HCT116 (cell line): Measurements from ENCODE around the gene ZNF605. TPM values are rescaled to one million over a fixed set of nuclear protein-coding genes. Genes with fewer than 3 reads are reported as not detected.

Experiments
- ATAC-seq: fragments of 200-7000 bp; cut with Tn5 transposase; 2 replicates; pipeline ENCODE4 v1.9.1; 2020; ENCODE audit warnings: mild to moderate bottlenecking, moderate library complexity
- BruUV-seq: library from RNA; stranded (reverse); fragments of 400-500 nt; replicated peaks from 2 replicates; lab custom pipeline; 2021; lab: Mats Ljungman, UMichigan
- CTCF ChIA-PET: fragments of 300-600 bp; sonication (Branson Sonifier 250); formaldehyde crosslinking; loops from one replicate; lab custom pipeline; 2021; ENCODE audit warnings: antibody characterized with exemption; lab: Charles Lee
- POLR2A ChIA-PET: fragments of 300-600, 350-600 bp; sonication (Branson Sonifier 250); formaldehyde crosslinking; loops from one replicate; lab custom pipeline; 2021; ENCODE audit warnings: antibody characterized with exemption; lab: Charles Lee
- RAD21 ChIA-PET, 2 experiments: fragments of 300-600 bp; sonication (Branson Sonifier 250); formaldehyde crosslinking; loops; one replicate each; lab custom pipeline; 2023; ENCODE audit warnings: low total read pairs in 2 of 2; ENCODE audit not compliant: uncharacterized antibody in 2 of 2, unreplicated experiment in 2 of 2, low non-redundant PET in 1 of 2; lab: Charles Lee
- DNase-seq: peaks from one replicate; pipeline ENCODE4 v3.0.0-alpha.2; 2010; ENCODE audit warnings: low read depth, low spot score
- H2AFZ ChIP-seq: fragments of 200-600 bp; shearing (Covaris generic), sonication (generic); 2 replicates; pipeline ENCODE4 v1.6.1; 2017; ENCODE audit warnings: low read depth, mixed run types, mixed read lengths, antibody characterized with exemption, low read length; ENCODE audit not compliant: poor library complexity, severe bottlenecking
- H3K27ac ChIP-seq: 2 replicates; pipeline ENCODE4 v1.5.1; 2012; ENCODE audit warnings: low read depth, low read length
- H3K27me3 ChIP-seq: fragments of 200-600 bp; sonication (generic); 2 replicates; pipeline ENCODE4 v1.6.1; 2016; ENCODE audit warnings: mixed run types, low read length, mixed read lengths; ENCODE audit not compliant: insufficient read depth
- H3K36me3 ChIP-seq, 2 experiments: fragments of 200-500 bp in 1 of 2; fragments of 200-600 bp in 1 of 2; sonication (Bioruptor generic) in 1 of 2; sonication (generic) in 1 of 2; 2 replicates each; pipeline versions ENCODE4 v1.5.1 to v1.6.1; 2014 to 2016; ENCODE audit warnings: low read length in 2 of 2, inconsistent platforms in 1 of 2, mixed read lengths in 1 of 2, mixed run types in 1 of 2; ENCODE audit not compliant: insufficient read depth in 2 of 2, control insufficient read depth in 1 of 2
- H3K4me1 ChIP-seq, 2 experiments: fragments of 200-600 bp in 1 of 2; sonication (generic) in 1 of 2; 2 replicates each; pipeline versions ENCODE4 v1.5.1 to v1.6.1; 2012 to 2017; ENCODE audit warnings: low read length in 2 of 2, inconsistent platforms in 1 of 2, mild to moderate bottlenecking in 1 of 2, mixed read lengths in 1 of 2, mixed run types in 1 of 2, moderate library complexity in 1 of 2; ENCODE audit not compliant: insufficient read depth in 2 of 2, control insufficient read depth in 1 of 2
- H3K4me2 ChIP-seq: fragments of 200-600 bp; sonication (generic); 2 replicates; pipeline ENCODE4 v1.6.1; 2017; ENCODE audit warnings: mixed run types, low read length, mixed read lengths
- H3K4me3 ChIP-seq, 2 experiments: fragments of 200-600 bp in 1 of 2; sonication (generic) in 1 of 2; replicated peaks in 1 of 2; 2 replicates each; pipeline ENCODE4 v1.5.1; 2011 to 2016; ENCODE audit warnings: low read length in 2 of 2, control low read depth in 1 of 2, low read depth in 1 of 2, mild to moderate bottlenecking in 1 of 2, mixed read lengths in 1 of 2, mixed run types in 1 of 2
- H3K79me2 ChIP-seq: fragments of 200-600 bp; sonication (generic); 2 replicates; pipeline ENCODE4 v1.6.1; 2017; ENCODE audit warnings: mild to moderate bottlenecking, mixed run types, low read length, moderate library complexity, mixed read lengths; ENCODE audit not compliant: insufficient read depth
- H3K9ac ChIP-seq: fragments of 200-600 bp; sonication (generic); 2 replicates; pipeline ENCODE4 v1.6.1; 2016; ENCODE audit warnings: low read length, mixed read lengths
- H3K9me2 ChIP-seq: fragments of 200-600 bp; sonication (generic), shearing (Covaris generic); 2 replicates; pipeline ENCODE4 v1.6.1; 2017; ENCODE audit warnings: mixed run types, mild to moderate bottlenecking, moderate library complexity; ENCODE audit not compliant: insufficient read depth
- H3K9me3 ChIP-seq, 2 experiments: fragments of 200-500 bp in 1 of 2; fragments of 200-600 bp in 1 of 2; sonication (Bioruptor generic) in 1 of 2; sonication (generic) in 1 of 2; 2 replicates each; pipeline ENCODE4 v1.6.1; 2014 to 2017; ENCODE audit warnings: low read length in 2 of 2, mixed read lengths in 2 of 2, inconsistent platforms in 1 of 2, low read depth in 1 of 2, mild to moderate bottlenecking in 1 of 2, mixed run types in 1 of 2, moderate library complexity in 1 of 2; ENCODE audit not compliant: control insufficient read depth in 1 of 2, insufficient read depth in 1 of 2
- H4K20me1 ChIP-seq: fragments of 200-600 bp; sonication (generic), shearing (Covaris generic); 2 replicates; pipeline ENCODE4 v1.6.1; 2017; ENCODE audit warnings: mixed run types, mild to moderate bottlenecking, moderate library complexity; ENCODE audit not compliant: insufficient read depth
- CBX3 ChIP-seq: IDR thresholded peaks from 2 replicates; pipeline ENCODE4 v1.6.1; 2012; ENCODE audit warnings: low read depth
- CEBPB ChIP-seq: IDR thresholded peaks from 2 replicates; pipeline ENCODE4 v1.6.1; 2012; ENCODE audit warnings: low read depth
- CTCF ChIP-seq, 3 experiments: fragments of 200-600 bp in 1 of 3; sonication (generic) in 1 of 3; IDR thresholded peaks in 2 of 3; conservative IDR thresholded peaks in 1 of 3; 2 replicates each; pipeline ENCODE4 v1.5.1; 2012 to 2017; ENCODE audit warnings: low read depth in 2 of 3, low read length in 2 of 3, antibody characterized with exemption in 1 of 3, borderline replicate concordance in 1 of 3, control low read depth in 1 of 3, mild to moderate bottlenecking in 1 of 3, mixed read lengths in 1 of 3, mixed run types in 1 of 3, moderate library complexity in 1 of 3; ENCODE audit not compliant: insufficient read depth in 1 of 3
- ELF1 ChIP-seq: IDR thresholded peaks from 2 replicates; pipeline ENCODE4 v1.6.1; 2012; ENCODE audit warnings: low read depth, borderline replicate concordance
- EZH2phosphoT487 ChIP-seq: fragments of 200-600 bp; IDR thresholded peaks from 2 replicates; pipeline ENCODE4 v1.6.1; 2018; ENCODE audit warnings: antibody characterized with exemption, borderline replicate concordance
- MAX ChIP-seq: IDR thresholded peaks from 2 replicates; pipeline ENCODE4 v1.6.1; 2012
- POLR2AphosphoS5 ChIP-seq: IDR thresholded peaks from 2 replicates; pipeline ENCODE4 v1.6.1; 2011; ENCODE audit warnings: mild to moderate bottlenecking, low read depth, low read length, moderate library complexity
- RAD21 ChIP-seq: IDR thresholded peaks from 2 replicates; pipeline ENCODE4 v1.6.1; 2012; ENCODE audit warnings: low read depth, mild to moderate bottlenecking
- SIN3A ChIP-seq: IDR thresholded peaks from 2 replicates; pipeline ENCODE4 v1.6.1; 2012; ENCODE audit warnings: low read depth
- SP1 ChIP-seq: IDR thresholded peaks from 2 replicates; pipeline ENCODE4 v1.6.1; 2012; ENCODE audit warnings: low read depth
- SRF ChIP-seq: IDR thresholded peaks from 2 replicates; pipeline ENCODE4 v1.6.1; 2012; ENCODE audit warnings: low read depth
- YY1 ChIP-seq: IDR thresholded peaks from 2 replicates; pipeline ENCODE4 v1.6.1; 2011; ENCODE audit warnings: low read length, low read depth, moderate library complexity, mild to moderate bottlenecking; ENCODE audit not compliant: insufficient replicate concordance; ENCODE audit errors: extremely low read depth
- ZBTB33 ChIP-seq: IDR thresholded peaks from 2 replicates; pipeline ENCODE4 v1.6.1; 2011; ENCODE audit warnings: mild to moderate bottlenecking, low read length, moderate library complexity; ENCODE audit not compliant: insufficient replicate concordance; ENCODE audit errors: extremely low read depth
- ZNF274 ChIP-seq: fragments of 200-500 bp; sonication (Bioruptor generic); IDR thresholded peaks from 2 replicates; pipeline ENCODE4 v1.6.1; 2014; ENCODE audit warnings: mild to moderate bottlenecking, low read depth, low read length, inconsistent platforms
- intact Hi-C: fragments of 100-400 bp; cut with micrococcal nuclease; formaldehyde crosslinking; loops from 2 replicates; pipeline ENCODE4 v1.10.0; 2022
- total RNA-seq: library from RNA; stranded (reverse); gene quantifications from one replicate; pipeline ENCODE4 v1.2.1, GENCODE V29; 2021; ENCODE audit not compliant: unreplicated experiment
- TF ChIP-seq, protein P1 (sequence below): IDR thresholded peaks from 2 replicates; pipeline ENCODE4 v1.6.1; 2012

Gene ZNF605
- total RNA-seq, 1 experiment from 2014 or later: 0.02 TPM

- TF ChIP-seq ZBTB33 (no peak), MAX (no peak), SP1 (no peak), EZH2phosphoT487 (no peak), ELF1 (no peak)
- TF ChIP-seq, protein P1, sequence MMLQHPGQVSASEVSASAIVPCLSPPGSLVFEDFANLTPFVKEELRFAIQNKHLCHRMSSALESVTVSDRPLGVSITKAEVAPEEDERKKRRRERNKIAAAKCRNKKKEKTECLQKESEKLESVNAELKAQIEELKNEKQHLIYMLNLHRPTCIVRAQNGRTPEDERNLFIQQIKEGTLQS: no peak
Measured at GRCh38 chr12:132954471-132955048, 1.5 kb downstream of the ZNF605 start (continued).

DNA sequence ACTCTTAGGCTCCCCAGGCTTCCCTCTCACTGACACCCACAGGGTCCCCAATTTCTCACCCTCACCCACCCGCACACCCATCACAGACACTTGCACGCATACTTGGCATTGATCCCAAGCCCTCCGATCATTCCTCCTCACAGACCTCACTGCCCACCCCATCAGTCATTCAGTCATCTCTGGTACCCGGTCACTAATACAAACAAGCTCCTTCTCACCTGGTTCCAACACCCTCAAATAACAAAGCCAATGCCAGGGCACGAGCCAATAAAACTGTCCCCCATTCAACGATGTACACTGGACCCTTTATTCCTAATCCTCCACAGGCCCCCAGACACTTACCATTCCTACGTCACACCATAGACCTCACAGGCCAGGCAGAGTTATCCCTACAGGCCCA is 2.3 kb downstream of the ZNF605 start:
- ATAC-seq (no peak), DNase-seq (no peak)
- Histone ChIP-seq H3K9ac (no peak overlapping the region), H4K20me1 (no peaks in the 10 kb centered on the region), H3K27ac (no peak overlapping the region), H2AFZ (no peak overlapping the region), H3K4me2 (no peak overlapping the region), H3K4me3 (no peak overlapping the region), H3K9me3 (peaks cover 15 to 25% of the 10 kb centered on the region in 2 experiments; a peak in 2 of 4 replicates), H3K36me3 (no peaks in the 10 kb centered on the region), H3K9me2 (no peaks in the 10 kb centered on the region), H3K4me1 (no peaks in the 10 kb centered on the region), H3K79me2 (no peaks in the 10 kb centered on the region), H3K27me3 (no peaks in the 10 kb centered on the region)
- ChIA-PET RAD21 (no interaction called here), POLR2A (no interaction called here), CTCF (no interaction called here)
- TF ChIP-seq EZH2phosphoT487 (no peak), SRF (no peak), CTCF (IDR thresholded peaks at IDR 0.05 in 2 of 3, conservative IDR thresholded peaks at IDR 0.05 in 1 of 3; ENCODE audit: borderline replicate concordance in 1 of 3, insufficient read depth in 1 of 3, low read depth in 2 of 3, low read length in 2 of 3) (no peak), POLR2AphosphoS5 (no peak), CBX3 (no peak), ZBTB33 (no peak), SP1 (no peak), YY1 (no peak), SIN3A (no peak), MAX (no peak), CEBPB (no peak), ZNF274 (no peak), RAD21 (no peak)
- TF ChIP-seq, protein P1: no peak
- BruUV-seq: no TSS peak
- intact Hi-C loops: no loop called here
